Gastrocnemius medialis (tissue), 4 donors: Measurements from ENCODE around the gene ETV6.

Experiments
- CTCF ChIP-seq, 5 experiments: fragments of 450-650 bp in 3 of 5; fragments of 200-600 bp in 2 of 5; sonication (generic) in 2 of 5; IDR thresholded peaks in 4 of 5; conservative IDR thresholded peaks in 1 of 5; 1 replicate in 4 of 5; 2 replicates in 1 of 5; pipeline ENCODE4 v1.5.1; 2016 to 2019; ENCODE audit warnings: antibody characterized with exemption in 5 of 5, mild to moderate bottlenecking in 3 of 5, moderate library complexity in 3 of 5
- POLR2A ChIP-seq, 2 donors: fragments of 450-650 bp; IDR thresholded peaks; one replicate each; pipeline ENCODE4 v1.6.1; 2017; ENCODE audit warnings: antibody characterized with exemption in 2 of 2, mild to moderate bottlenecking in 2 of 2, moderate library complexity in 2 of 2

- no peak for TF ChIP-seq CTCF (IDR thresholded peaks at IDR 0.05 in 4 of 5, conservative IDR thresholded peaks at IDR 0.05 in 1 of 5)
- no peak for TF ChIP-seq POLR2A (IDR thresholded peaks at IDR 0.05)
Measured at GRCh38 chr12:11846488-11846887, 197.0 kb downstream of the ETV6 start.
